H1 (cell line): ENCODE measurements around the gene GABRP. TPM values are rescaled to one million over a fixed set of nuclear protein-coding genes. Genes with fewer than 3 reads are reported as not detected.

Source experiments
- GTF2F1 ChIP-seq: IDR thresholded peaks from 2 replicates; pipeline ENCODE4 v1.6.1; 2012; ENCODE audit warnings: low read depth, low read length, improper control_type of control experiment, borderline replicate concordance
- YY1 ChIP-seq: IDR thresholded peaks from 2 replicates; pipeline ENCODE4 v1.6.1; 2011; ENCODE audit warnings: low read depth, mild to moderate bottlenecking, low read length
- polyA plus RNA-seq, 7 experiments: library from polyadenylated mRNA; depleted of rRNA in 3 of 7; stranded (reverse) in 5 of 7; unstranded in 2 of 7; fragments of >200 nt in 5 of 7; fragments of 200-250 nt in 2 of 7; gene quantifications; 1 replicate in 5 of 7; 2 replicates in 1 of 7; 4 replicates in 1 of 7; pipeline versions ENCODE4 v1.2.1 to v1.2.3, GENCODE V29; 2011 to 2013; ENCODE audit warnings: missing spikeins in 2 of 7, mixed read lengths in 2 of 7
- total RNA-seq: library from RNA; stranded (reverse); fragmentation: NEBNext Ultra II Directional; extraction: Animal tissue kit (Norgen Biotek cat#: 25700); gene quantifications from 2 replicates; pipeline ENCODE4 v1.2.1, GENCODE V29; 2021
- TF ChIP-seq, protein P1 (sequence below): IDR thresholded peaks from 2 replicates; pipeline ENCODE4 v1.6.1; 2011; ENCODE audit warnings: low read length, improper control_type of control experiment

The GABRP gene
- total and polyA plus RNA-seq, 2 of the 8 experiments (the other 6 are each of a cell fraction or from before 2014, with no cell fraction given): 3.7 to 4.0 TPM

DNA sequence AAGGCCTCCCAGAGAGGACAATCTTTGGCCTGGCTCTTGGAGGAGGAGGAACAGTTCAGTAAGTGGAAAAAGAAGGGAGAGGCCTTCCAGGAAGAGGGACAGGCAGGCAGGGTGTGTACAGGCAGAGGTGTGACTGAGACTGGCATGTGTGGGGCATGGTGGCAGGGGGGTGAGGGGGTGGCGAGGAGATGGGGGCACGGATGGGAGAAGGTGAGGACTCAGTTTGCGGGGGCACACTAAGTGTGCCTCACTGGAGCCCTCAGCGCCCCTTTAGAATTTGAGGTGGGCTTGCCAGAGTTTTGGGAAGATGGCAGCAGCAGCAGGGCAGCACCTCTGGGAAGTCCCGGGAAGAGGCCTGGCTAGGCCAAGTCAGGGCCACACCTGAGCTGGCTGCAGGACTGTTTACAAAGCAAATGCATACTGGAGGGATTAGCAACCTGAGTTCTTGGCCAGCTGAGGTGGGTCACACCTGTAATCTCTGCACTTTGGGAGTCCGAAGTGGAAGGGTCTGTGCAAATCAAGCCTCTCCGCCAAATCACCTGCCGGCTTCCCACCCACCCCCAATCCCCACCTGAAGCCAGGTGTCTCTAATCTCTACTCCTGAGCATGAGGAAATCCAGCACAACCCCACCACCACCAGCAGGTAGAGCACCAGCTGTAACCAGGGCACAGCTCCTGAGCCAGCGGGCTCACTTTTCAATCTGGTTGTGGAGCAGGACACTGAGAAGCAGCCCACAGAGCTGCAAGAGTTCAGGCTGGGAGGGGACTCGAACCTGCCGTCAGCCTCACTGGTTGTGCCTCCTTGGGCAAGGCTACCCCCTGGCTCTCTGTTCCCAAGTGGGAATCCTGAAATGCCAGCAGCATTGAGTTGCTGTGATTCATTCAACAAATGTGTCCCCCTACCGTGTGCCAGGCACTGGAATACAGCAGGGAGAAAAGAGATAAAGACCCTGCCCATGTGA is 10.2 kb upstream of the GABRP start (continued):
- TF ChIP-seq, protein P1, sequence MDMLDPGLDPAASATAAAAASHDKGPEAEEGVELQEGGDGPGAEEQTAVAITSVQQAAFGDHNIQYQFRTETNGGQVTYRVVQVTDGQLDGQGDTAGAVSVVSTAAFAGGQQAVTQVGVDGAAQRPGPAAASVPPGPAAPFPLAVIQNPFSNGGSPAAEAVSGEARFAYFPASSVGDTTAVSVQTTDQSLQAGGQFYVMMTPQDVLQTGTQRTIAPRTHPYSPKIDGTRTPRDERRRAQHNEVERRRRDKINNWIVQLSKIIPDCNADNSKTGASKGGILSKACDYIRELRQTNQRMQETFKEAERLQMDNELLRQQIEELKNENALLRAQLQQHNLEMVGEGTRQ: no peak
- no peak for TF ChIP-seq YY1
- no peak for TF ChIP-seq GTF2F1
